ENCODE measurements around the gene PEX5L.

PEX5L gene

DNA sequence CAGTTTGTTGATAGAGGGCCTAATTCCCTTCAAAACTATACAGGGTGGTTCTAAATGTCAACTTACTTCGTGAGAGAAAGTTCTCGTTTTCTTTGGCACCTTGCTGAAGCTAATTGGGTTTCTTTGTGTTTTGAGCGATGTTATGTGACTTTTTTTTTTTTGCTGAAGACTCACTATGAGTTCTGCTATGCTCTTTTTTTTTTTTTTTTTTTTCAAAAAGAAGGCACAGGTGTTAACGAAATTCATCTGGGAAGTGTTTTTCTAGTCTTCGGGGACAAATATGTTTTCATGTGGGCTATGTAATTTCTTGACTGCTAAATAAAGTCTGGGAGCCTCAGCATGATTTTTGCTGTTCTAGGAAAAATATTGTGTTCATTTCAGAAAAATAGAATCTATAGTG, 81.5 kb downstream of the PEX5L start:
- no peak for TF ChIP-seq CEBPB (IDR thresholded peaks at IDR 0.05)
- TF ChIP-seq, protein P1, sequence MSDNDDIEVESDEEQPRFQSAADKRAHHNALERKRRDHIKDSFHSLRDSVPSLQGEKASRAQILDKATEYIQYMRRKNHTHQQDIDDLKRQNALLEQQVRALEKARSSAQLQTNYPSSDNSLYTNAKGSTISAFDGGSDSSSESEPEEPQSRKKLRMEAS (IDR thresholded peaks at IDR 0.05): no peak
- TF ChIP-seq TAF1 (IDR thresholded peaks at IDR 0.05; ENCODE audit: low read depth): no peak
- no peak for TF ChIP-seq ZBTB7A (IDR thresholded peaks at IDR 0.05; ENCODE audit: low read depth)
- TF ChIP-seq EP300 (IDR thresholded peaks at IDR 0.05; ENCODE audit: borderline replicate concordance): no peak
- no peak for TF ChIP-seq EGR1 (IDR thresholded peaks at IDR 0.05)
- TF ChIP-seq, protein P2, sequence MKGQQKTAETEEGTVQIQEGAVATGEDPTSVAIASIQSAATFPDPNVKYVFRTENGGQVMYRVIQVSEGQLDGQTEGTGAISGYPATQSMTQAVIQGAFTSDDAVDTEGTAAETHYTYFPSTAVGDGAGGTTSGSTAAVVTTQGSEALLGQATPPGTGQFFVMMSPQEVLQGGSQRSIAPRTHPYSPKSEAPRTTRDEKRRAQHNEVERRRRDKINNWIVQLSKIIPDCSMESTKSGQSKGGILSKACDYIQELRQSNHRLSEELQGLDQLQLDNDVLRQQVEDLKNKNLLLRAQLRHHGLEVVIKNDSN (IDR thresholded peaks at IDR 0.05): no peak
- no peak for TF ChIP-seq NFIC (IDR thresholded peaks at IDR 0.05)
- TF ChIP-seq YY1 (IDR thresholded peaks at IDR 0.05; ENCODE audit: low read depth): no peak
- no peak for TF ChIP-seq RAD21 (IDR thresholded peaks at IDR 0.05; ENCODE audit: low read depth)
- no peak for TF ChIP-seq TCF12 (IDR thresholded peaks at IDR 0.05; ENCODE audit: low read depth)
- TF ChIP-seq CREB1 (IDR thresholded peaks at IDR 0.05; ENCODE audit: low read depth): no peak
- no peak for TF ChIP-seq REST (IDR thresholded peaks at IDR 0.05; ENCODE audit: low read depth)

- TF ChIP-seq EGR1 (IDR thresholded peaks at IDR 0.05) (no peak), ZBTB7A (IDR thresholded peaks at IDR 0.05; ENCODE audit: low read depth) (no peak), TCF12 (IDR thresholded peaks at IDR 0.05; ENCODE audit: low read depth) (no peak), NFIC (IDR thresholded peaks at IDR 0.05) (no peak), TEAD4 (IDR thresholded peaks at IDR 0.05) (no peak), YY1 (IDR thresholded peaks at IDR 0.05; ENCODE audit: low read depth) (no peak), EP300 (IDR thresholded peaks at IDR 0.05; ENCODE audit: borderline replicate concordance) (no peak), RAD21 (IDR thresholded peaks at IDR 0.05; ENCODE audit: low read depth) (no peak), CREB1 (IDR thresholded peaks at IDR 0.05; ENCODE audit: low read depth) (no peak), REST (IDR thresholded peaks at IDR 0.05; ENCODE audit: low read depth) (no peak), TAF1 (IDR thresholded peaks at IDR 0.05; ENCODE audit: low read depth) (no peak), FOXM1 (IDR thresholded peaks at IDR 0.05; ENCODE audit: borderline replicate concordance, low read depth) (no peak), CEBPB (IDR thresholded peaks at IDR 0.05) (no peak)
- TF ChIP-seq, protein P1 (IDR thresholded peaks at IDR 0.05): no peak
- TF ChIP-seq, protein P2 (IDR thresholded peaks at IDR 0.05): no peak
Observed at GRCh38 chr3:179953993-179954870, 82.5 kb downstream of the PEX5L start.

DNA sequence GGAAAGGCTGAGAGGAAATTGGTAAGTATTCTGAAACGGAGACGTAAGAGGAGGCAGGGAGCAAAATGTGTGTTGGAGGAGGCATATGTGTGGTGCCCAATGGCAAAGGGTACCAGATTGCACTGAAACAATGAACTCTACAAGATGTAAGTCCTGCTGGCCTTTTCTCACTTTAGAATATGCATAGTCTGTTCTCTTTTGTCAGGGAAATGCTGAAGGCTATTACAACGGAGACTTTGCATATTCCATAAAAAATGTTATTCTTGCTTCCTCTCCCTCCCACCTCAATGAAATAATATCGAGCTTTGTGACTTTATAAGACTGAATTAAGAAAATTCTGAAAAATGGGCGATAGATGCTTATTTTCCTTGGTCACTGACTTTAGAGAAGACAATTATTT, 85.9 kb downstream of the PEX5L start:
- TF ChIP-seq EGR1 (IDR thresholded peaks at IDR 0.05) (no peak), CREB1 (IDR thresholded peaks at IDR 0.05; ENCODE audit: low read depth) (no peak), FOXM1 (IDR thresholded peaks at IDR 0.05; ENCODE audit: borderline replicate concordance, low read depth) (no peak), TEAD4 (IDR thresholded peaks at IDR 0.05) (no peak), ZBTB7A (IDR thresholded peaks at IDR 0.05; ENCODE audit: low read depth) (no peak), CEBPB (IDR thresholded peaks at IDR 0.05) (no peak), YY1 (IDR thresholded peaks at IDR 0.05; ENCODE audit: low read depth) (no peak), REST (IDR thresholded peaks at IDR 0.05; ENCODE audit: low read depth) (no peak), EP300 (IDR thresholded peaks at IDR 0.05; ENCODE audit: borderline replicate concordance) (no peak), TAF1 (IDR thresholded peaks at IDR 0.05; ENCODE audit: low read depth) (no peak), NFIC (IDR thresholded peaks at IDR 0.05) (no peak), RAD21 (IDR thresholded peaks at IDR 0.05; ENCODE audit: low read depth) (no peak)
- TF ChIP-seq, protein P1 (IDR thresholded peaks at IDR 0.05): no peak
- TF ChIP-seq, protein P2 (IDR thresholded peaks at IDR 0.05): no peak
